Heart left ventricle (tissue), 16 donors: ENCODE data around the gene IREB2. TPM values are rescaled to one million over a fixed set of nuclear protein-coding genes. Genes with fewer than 3 reads are reported as not detected.

Source experiments
- ATAC-seq, 4 donors: fragments of 200-7000 bp; cut with Tn5 transposase; one replicate each; pipeline ENCODE4 v1.9.1; 2020 to 2022; ENCODE audit warnings: moderate library complexity in 4 of 4, mild to moderate bottlenecking in 3 of 4, moderate number of reproducible peaks in 1 of 4
- DNase-seq, 5 donors: peaks; one replicate each; pipeline ENCODE4 v3.0.0-alpha.2; 2020
- H3K27ac ChIP-seq, 12 donors: fragments of 200-600 bp; sonication (generic) in 4 of 12; one replicate each; pipeline versions ENCODE4 v1.5.0 to v1.8.0; 2016 to 2022; ENCODE audit warnings: mild to moderate bottlenecking in 2 of 12
- H3K27me3 ChIP-seq, 9 donors: fragments of 200-600 bp; sonication (generic) in 2 of 9; one replicate each; pipeline versions ENCODE4 v1.5.1 to v1.8.0; 2016 to 2022; ENCODE audit warnings: mild to moderate bottlenecking in 3 of 9
- H3K36me3 ChIP-seq, 9 donors: fragments of 200-600 bp; sonication (generic) in 2 of 9; one replicate each; pipeline versions ENCODE4 v1.5.0 to v1.8.0; 2018 to 2022; ENCODE audit warnings: mild to moderate bottlenecking in 2 of 9
- H3K4me1 ChIP-seq, 12 donors: fragments of 200-600 bp; sonication (generic) in 4 of 12; one replicate each; pipeline versions ENCODE4 v1.5.0 to v1.8.0; 2016 to 2022; ENCODE audit warnings: mild to moderate bottlenecking in 3 of 12
- H3K4me3 ChIP-seq, 12 donors: fragments of 200-600 bp; sonication (generic) in 4 of 12; one replicate each; pipeline versions ENCODE4 v1.5.0 to v1.8.0; 2017 to 2022; ENCODE audit warnings: mild to moderate bottlenecking in 9 of 12, moderate library complexity in 4 of 12
- H3K9me3 ChIP-seq, 12 donors: fragments of 200-600 bp; sonication (generic) in 4 of 12; one replicate each; pipeline versions ENCODE4 v1.5.0 to v1.8.0; 2016 to 2022; ENCODE audit warnings: mild to moderate bottlenecking in 1 of 12
- POLR2A ChIP-seq, 2 donors: fragments of 450-650 bp; IDR thresholded peaks; one replicate each; pipeline ENCODE4 v1.6.1; 2017; ENCODE audit warnings: antibody characterized with exemption in 2 of 2, mild to moderate bottlenecking in 2 of 2, moderate library complexity in 2 of 2
- WGBS, 4 donors: extraction: QIAGEN DNeasy Blood & Tissue Kit in 2 of 4; methylation state at CpG; one replicate each; pipeline versions ENCODE4 v1.1.5 to v1.1.7; 2013 to 2018; 5-methylcytosine and 5-hydroxymethylcytosine counted together
- intact Hi-C, 10 donors: fragments of 100-400 bp; cut with DNase I; formaldehyde crosslinking; loops; one replicate each; pipeline versions ENCODE4 v1.11.1 to v1.14.2; 2022
- polyA plus RNA-seq, 2 donors: library from polyadenylated mRNA; stranded (reverse); fragments of 200-250 nt; gene quantifications; one replicate each; pipeline ENCODE4 v1.2.3, GENCODE V29; 2013
- total RNA-seq, 9 donors: library from RNA; depleted of rRNA in 2 of 9; stranded (reverse); fragments of >200 nt in 2 of 9; fragmentation: NEBNext Ultra II Directional in 3 of 9; extraction: Animal tissue kit (Norgen Biotek cat#: 25700) in 3 of 9; gene quantifications; one replicate each; pipeline versions ENCODE4 v1.1.0 to v1.2.4, GENCODE V29; 2016 to 2023
- TF ChIP-seq, protein P1 (sequence below), 12 donors: fragments of 200-600 bp; sonication (generic) in 4 of 12; IDR thresholded peaks; one replicate each; pipeline versions ENCODE4 v1.5.0 to v1.8.0; 2018 to 2022; ENCODE audit warnings: antibody characterized with exemption in 12 of 12, mild to moderate bottlenecking in 5 of 12
- donor health status: ischemic (EF 13 %, LVEDD 7.1; RV severe dilation, severe dysfunction).
- donor health status: healthy with polysubstance abuse.
- donor health status: DM: no; HTN: yes; CAD: no.
- donor health status: DM: no; HTN: no; CAD: no.
- donor health status: ischemic (EF 25% LVEDD 6.9; RV normal size, moderate dysfunction).
- donor health status: ischemic (EF 25% LVEDD 5.7; RV mildly dilated, moderate dysfunction).
- donor health status: healthy.
- donor health status: DM: yes; HTN: yes; CAD: no.
- donor health status: ischemic (EF 35%, LVEDD 5.7; RV mildly dilated, moderate dysfunction).
- donor health status: nonischemic (EF 11% LVEDD 7.7; RV severe dilation, severe dysfunction).
- donor health status: DM: yes; HTN: yes; CAD: no.
- donor health status: PGD.
- donor health status: ischemic (EF 29% LVEDD 5.4; RV normal size, mild dysfunction).
- donor health status: nonischemic (EF 23%, LVEDD 6.1; RV moderate dilation, normal function).

Gene IREB2
- total and polyA plus RNA-seq, 11 donors: 6.3 to 50.0 (median 29.5) TPM

DNA sequence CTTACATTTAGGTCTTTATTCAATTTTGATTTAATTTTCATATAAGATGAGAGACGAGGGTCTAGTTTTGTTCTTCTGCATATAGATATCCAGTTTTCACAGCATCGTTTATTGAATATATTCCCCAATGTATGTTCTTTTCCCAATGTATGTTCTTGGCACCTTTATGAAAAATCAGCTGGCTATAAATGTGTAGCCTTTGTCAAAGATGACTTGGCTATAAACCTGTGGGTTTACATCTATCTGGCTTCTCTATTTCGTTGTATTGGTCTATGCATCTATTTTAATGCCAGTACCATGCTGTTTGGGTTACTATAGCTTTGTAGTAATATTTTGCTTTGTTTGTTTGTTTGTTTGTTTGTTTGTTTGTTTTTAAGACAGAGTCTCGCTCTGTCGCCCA, 11.7 kb upstream of the IREB2 start:
- 85 to 89% (median 88%) methylated on average over 5 of the region's 5 CpGs for WGBS, 4 donors
- Histone ChIP-seq H3K9me3 (no peaks in the 10 kb centered on the region), H3K4me1 (peaks cover 0 to 11% (median 0%) of the 10 kb centered on the region in 12 donors), H3K27ac (no peak overlapping the region), H3K27me3 (peaks cover 0 to 8% (median 0%) of the 10 kb centered on the region in 9 donors), H3K4me3 (no peak overlapping the region), H3K36me3 (no peaks in the 10 kb centered on the region)
- intact Hi-C loops: loop anchor here in 3 of 10 donors (10.0 kb wide), 2 partner anchors 311 to 461 kb away; no protein-coding TSS in a partner anchor
- no peak for DNase-seq
- TF ChIP-seq, protein P1, sequence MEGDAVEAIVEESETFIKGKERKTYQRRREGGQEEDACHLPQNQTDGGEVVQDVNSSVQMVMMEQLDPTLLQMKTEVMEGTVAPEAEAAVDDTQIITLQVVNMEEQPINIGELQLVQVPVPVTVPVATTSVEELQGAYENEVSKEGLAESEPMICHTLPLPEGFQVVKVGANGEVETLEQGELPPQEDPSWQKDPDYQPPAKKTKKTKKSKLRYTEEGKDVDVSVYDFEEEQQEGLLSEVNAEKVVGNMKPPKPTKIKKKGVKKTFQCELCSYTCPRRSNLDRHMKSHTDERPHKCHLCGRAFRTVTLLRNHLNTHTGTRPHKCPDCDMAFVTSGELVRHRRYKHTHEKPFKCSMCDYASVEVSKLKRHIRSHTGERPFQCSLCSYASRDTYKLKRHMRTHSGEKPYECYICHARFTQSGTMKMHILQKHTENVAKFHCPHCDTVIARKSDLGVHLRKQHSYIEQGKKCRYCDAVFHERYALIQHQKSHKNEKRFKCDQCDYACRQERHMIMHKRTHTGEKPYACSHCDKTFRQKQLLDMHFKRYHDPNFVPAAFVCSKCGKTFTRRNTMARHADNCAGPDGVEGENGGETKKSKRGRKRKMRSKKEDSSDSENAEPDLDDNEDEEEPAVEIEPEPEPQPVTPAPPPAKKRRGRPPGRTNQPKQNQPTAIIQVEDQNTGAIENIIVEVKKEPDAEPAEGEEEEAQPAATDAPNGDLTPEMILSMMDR (IDR thresholded peaks at IDR 0.05): no peak
- TF ChIP-seq POLR2A (IDR thresholded peaks at IDR 0.05): no peak
- ATAC-seq: no peak

DNA sequence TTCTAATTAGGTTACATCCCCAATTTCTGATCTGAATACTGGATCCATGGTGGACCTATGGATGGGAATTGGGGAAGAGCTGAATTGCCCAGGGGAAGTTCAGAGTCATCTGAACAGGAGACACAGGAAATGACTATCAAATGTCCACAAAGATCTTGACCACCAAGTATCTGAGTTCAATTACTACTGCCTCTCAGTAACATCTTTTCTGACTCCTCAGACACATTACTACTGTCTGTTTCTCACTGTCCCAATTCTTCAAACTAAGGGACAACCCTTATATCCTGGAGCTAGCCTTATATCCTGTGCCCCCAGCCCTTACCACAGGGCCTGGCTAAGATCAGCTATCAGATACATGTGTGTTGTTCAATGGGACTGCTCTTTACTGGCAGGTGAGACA, 10.1 kb upstream of the IREB2 start:
- Histone ChIP-seq H3K27me3 (peaks cover 0 to 8% (median 0%) of the 10 kb centered on the region in 9 donors), H3K27ac (no peak overlapping the region), H3K4me3 (no peak overlapping the region), H3K9me3 (no peaks in the 10 kb centered on the region), H3K4me1 (peaks cover 0 to 11% (median 0%) of the 10 kb centered on the region in 12 donors), H3K36me3 (no peaks in the 10 kb centered on the region)
- no peak for ATAC-seq
- no peak for DNase-seq
- TF ChIP-seq, protein P1 (IDR thresholded peaks at IDR 0.05): no peak
- no peak for TF ChIP-seq POLR2A (IDR thresholded peaks at IDR 0.05)
- intact Hi-C loops: loop anchor here in 3 of 10 donors (10.0 kb wide), 2 partner anchors 313 to 463 kb away; no protein-coding TSS in a partner anchor

DNA sequence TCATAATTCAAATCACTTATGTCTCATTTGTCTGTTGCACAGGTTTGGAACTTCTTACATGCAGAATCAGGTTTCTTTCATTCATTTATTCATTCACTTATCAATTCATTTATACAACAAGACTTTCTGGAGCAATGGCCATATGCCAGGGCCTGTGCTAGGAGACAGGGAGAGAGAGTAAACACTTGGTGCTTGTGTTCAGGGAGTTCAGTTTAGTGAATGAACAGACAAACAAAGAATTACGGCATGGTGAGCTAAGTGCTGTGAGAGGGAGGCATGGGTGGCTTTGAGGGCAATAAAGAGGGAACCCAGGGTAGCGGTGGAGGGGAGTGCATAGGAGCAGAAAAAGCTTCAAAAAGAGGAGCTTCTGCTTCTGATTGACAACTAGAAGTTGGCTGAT, 8.5 kb upstream of the IREB2 start:
- H3K36me3 ChIP-seq: no peaks in the 10 kb centered on the region
- TF ChIP-seq, protein P1 (IDR thresholded peaks at IDR 0.05): no peak
- no peak for TF ChIP-seq POLR2A (IDR thresholded peaks at IDR 0.05)
- no peak for DNase-seq
- WGBS, 4 donors: 79 to 86% (median 83%) methylated on average over 2 of the region's 2 CpGs
- no peak overlapping the region for H3K4me3 ChIP-seq
- H3K9me3 ChIP-seq: no peaks in the 10 kb centered on the region
- peaks cover 0 to 11% (median 0%) of the 10 kb centered on the region in 12 donors for H3K4me1 ChIP-seq
- no peak for ATAC-seq
- H3K27ac ChIP-seq: no peak overlapping the region
- peaks cover 0 to 8% (median 0%) of the 10 kb centered on the region in 9 donors for H3K27me3 ChIP-seq
- intact Hi-C loops: loop anchor here in 3 of 10 donors (10.0 kb wide), 2 partner anchors 315 to 465 kb away; no protein-coding TSS in a partner anchor

DNA sequence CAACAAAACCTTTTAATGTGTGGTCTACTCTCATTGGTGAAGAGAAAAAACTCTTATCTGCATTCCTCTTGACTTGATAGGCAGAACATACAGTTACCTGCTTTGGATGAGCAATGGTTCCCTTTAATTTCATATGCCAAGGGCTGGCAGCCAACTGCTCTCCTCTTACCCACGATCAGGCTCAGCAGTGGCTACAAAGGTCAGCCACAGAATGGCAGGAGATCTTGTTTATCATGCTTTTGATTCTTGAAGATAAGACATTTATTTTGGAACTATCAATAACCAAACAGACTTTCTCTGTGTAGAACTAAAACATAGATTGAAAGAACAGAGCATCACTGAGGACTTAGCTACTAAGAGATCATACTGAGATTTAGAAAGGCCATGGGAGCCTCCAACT, 6.1 kb upstream of the IREB2 start:
- no peak for TF ChIP-seq POLR2A (IDR thresholded peaks at IDR 0.05)
- TF ChIP-seq, protein P1 (IDR thresholded peaks at IDR 0.05): no peak
- H3K27ac ChIP-seq: no peak overlapping the region
- H3K4me3 ChIP-seq: no peak overlapping the region
- peaks cover 0 to 4% (median under 1%) of the 10 kb centered on the region in 12 donors for H3K4me1 ChIP-seq
- intact Hi-C loops: no loop called here
- whole genome bisulfite sequencing, 4 donors: 56 to 73% (median 66%) methylated on average over 1 of the region's 1 CpG
- H3K27me3 ChIP-seq: peaks cover 0 to 8% (median 0%) of the 10 kb centered on the region in 9 donors
- H3K36me3 ChIP-seq: no peaks in the 10 kb centered on the region
- no peaks in the 10 kb centered on the region for H3K9me3 ChIP-seq
- ATAC-seq (no peak), DNase-seq (no peak)
